Stimulated activated CD4-positive, alpha-beta T cell treated with anti-CD3 and anti-CD28 coated beads, Interleukin-1b, Interleukin-23, amount 100 ng/mL, for 1 hour (primary cell): ENCODE results near the gene CACNA1S.

Source experiments
- DNase-seq, 2 donors: peaks; one replicate each; pipeline ENCODE4 v3.0.0-alpha.2; 2020; ENCODE audit warnings: low read depth in 2 of 2

CACNA1S gene

DNA sequence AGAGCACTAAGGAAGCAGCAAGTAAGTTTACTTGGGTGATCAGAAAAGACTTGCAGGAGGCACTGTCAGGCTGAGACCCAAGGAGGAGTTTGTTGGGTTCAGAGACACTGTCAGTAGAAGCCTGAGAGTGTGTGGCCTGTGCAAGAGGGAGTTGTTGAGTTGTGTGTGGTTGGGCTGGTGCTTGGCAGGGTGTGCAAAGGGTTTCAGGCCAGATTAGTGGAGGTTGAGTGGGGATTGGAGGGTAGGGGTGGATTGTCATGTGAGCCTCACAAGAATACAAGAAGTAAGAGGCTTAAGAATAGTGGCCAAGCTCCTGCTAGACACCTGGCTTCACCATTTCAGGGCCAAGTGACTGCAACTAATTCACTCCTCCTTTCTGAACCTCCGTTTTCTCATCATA lies 79.8 kb downstream of the CACNA1S start:
- DNase-seq = no peak

DNA sequence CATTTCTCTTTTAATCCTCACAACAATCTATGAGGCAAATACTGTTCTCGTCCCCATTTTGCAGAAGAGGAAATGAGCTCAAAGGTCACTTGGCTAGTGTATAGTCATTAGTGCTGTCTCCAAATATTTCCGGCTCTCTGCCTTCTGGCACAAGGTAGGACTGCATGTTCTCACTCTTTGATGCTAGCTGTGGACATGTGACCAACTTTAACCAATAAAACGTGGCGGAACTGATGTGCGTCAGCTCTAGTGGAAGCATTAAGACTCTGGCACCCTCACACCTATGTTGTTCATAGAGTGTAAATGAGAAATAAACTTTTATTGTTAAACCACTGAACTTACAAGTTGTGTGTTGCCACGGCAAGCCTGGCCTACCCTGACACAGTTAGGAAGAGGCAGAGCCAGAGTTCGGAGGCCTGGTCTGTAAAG lies 83.8 kb downstream of the CACNA1S start:
- no peak for DNase-seq

DNA sequence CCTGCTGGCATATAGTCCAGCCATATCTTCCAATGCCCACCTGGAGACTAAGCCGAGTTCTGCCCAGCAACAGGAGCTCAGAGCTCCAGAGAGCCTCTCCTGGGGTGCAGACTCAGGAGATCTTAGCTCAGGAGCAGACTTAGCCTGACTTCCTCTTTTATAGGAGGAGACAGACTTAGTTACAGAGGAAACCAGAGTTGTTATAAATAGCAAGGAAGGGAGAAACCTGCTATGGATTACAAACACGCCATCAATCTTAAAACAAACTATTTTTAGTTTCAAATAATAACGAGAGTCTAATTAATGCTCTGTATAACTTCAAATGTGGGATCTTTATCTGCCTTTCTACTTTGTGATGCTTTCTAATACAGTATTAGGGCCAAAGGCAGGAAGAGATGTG lies 85.4 kb downstream of the CACNA1S start:
- no peak for DNase-seq

DNA sequence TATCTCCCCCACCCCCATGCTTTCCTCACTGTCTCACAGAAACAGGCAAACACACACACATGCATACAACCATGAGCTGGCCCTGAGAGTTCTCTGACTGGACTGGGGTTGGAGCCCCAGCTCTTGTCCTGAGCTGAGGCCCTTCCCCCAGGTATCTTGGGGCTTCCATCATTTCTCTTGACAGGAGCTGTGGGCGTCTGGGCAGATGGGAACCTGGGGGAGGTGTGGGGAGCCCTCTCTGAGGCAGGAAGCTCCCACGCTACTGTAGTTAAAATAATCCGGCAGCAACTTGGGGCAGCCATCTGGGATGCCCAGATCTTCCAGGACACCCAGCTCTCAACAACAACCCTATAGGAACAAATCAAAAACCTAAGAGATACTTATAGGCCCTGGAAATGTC lies 86.0 kb downstream of the CACNA1S start:
- no peak for DNase-seq

DNA sequence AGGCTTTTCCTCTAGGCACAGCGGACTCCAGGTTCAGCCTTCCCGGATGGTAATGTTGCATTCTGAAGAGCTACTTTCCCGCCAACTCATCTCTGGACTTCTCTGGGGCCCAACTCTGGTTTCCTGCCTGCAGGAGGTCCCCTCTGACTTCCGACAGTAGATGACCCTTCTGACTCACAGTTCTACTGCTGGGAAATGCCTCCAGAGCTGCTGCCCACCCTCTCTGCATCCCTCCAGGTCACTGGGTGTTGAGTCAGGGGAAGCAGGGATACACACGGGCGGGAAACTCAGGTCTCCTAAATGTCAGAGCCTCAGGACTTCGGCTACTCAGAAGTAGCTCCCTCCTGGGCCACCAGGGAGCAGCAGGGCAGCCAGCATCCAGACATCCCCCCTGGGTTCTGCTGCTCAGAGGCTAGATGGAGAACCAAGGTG lies 86.6 kb downstream of the CACNA1S start:
- no peak for DNase-seq

DNA sequence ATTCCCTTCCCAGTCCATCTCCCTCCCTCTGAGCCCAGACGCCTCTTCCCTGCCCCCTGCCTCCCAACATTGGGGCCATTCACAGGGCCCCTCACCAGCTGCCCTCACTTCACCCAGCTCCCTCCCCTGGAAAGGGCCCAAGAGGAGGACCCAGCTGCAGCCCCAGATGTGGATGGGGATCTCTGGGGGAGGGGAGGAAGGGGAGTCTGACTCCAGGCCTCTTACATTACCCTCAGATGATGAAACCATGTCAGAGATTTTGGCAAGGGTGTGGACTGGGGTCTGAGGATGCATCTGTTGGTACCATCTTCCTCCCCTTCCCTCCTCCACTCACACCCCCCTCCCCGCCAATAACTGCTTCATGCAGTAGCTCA lies 87.6 kb downstream of the CACNA1S start:
- no peak for DNase-seq

GRCh38 chr1:201023920-201024624 lies 88.2 kb downstream of the CACNA1S start:
- no peak for DNase-seq

DNA sequence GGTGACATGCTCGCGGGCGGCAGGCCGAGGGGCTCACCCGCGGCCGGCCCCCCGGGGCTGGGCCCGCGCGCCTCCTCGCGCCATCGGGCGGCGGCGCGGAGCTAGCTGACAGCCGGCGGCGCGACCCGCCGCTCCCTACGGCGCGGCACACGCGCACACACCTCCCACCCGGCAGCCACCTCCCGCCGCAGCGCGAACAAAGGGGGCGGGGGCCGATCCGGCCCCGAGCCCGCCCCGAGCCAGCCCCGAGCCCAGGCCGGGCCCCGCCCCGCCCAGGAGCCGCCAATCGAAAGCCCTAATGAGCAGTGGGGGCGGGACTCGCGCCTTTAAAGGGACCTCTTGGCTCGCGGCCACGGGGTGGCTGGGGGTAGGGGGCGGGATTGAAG lies 88.7 kb downstream of the CACNA1S start, which contains the start of gene KIF21B:
KIF21B (minus strand) TSS at position 198 of the 386 bp plus-strand sequence. CDS start 331 bp downstream, outside the sequence.
- DNase-seq = peak; percentile 74 to 82

DNA sequence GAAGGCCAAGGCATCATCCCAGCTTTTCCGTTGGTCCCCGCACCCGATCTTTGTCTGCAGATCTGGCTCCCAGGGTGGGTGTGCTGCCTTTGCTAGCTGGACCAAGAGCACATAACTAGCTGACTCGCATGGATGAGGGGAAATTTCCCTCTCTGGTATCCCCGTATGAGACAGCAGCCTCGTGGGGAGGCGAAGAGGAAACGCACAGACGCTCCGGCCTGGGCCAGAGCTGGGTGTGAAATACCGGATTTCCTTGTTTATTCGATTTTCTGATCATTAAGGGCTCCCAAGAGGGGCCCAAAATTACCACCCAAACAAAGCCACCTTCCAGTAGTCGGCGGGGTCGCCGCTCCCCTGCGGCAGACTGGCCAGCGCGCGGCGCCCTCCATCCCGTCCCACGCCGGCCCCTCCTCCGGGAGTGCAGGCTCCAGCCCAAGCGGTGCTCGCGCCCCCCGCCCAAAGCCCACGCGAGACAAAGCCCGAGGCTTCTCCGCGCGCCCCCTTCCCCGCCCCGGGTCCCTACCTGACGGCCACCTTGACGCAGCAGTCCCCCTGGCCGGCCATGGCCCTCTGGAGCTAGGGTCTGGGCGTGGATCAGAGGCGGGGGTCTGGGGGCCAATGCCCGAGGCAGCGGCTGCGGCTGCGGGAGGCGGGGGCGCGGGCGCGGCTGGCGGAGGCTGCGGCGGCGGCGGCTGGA lies 89.3 kb downstream of the CACNA1S start:
- DNase-seq = no peak

- DNase-seq = no peak
These were observed 89.8 kb downstream of the CACNA1S start for GRCh38 chr1:201022493-201022819.

DNA sequence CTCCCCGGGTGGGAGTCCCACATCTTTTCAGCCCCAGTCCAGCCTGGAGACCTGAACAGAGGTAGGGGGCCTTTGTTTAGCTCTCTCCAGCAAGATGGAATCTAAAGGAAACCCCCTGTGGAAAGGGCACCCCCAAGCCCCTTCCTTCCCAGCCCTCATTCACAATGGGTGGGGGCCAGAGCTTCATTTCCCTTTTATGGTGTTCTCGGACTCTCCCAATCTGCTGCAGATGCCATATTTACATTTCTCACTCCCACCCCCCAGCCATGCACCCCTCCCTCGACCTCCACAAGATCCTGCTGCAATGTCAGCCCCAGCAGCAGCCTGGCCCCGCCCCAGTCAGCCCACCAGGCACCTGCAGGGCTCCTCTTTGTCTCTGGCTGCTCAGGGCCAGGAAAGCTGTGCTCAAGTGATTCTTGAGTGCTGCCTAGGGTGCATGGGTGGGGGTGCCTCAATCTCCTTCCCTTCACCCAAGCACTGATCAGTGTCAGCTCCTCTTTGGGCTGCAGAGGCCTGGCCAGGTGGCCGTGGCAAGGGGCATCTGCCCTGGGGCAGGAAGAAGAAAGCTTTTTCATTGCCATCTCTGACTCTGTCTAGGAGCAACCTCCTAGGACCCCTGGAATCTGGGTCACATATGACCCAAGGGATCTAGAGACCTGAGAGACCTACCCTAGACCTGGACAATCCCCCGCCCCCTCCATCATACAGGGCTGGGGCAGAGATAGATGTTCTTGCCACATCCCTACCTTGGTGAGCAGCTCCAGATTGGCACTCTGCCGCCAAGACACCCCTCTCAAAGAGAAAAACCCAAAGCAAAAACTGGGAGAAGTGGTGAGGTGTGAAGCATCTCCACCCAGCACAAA lies 90.4 kb downstream of the CACNA1S start:
- no peak for DNase-seq

GRCh38 chr1:201020721-201021629 lies 91.3 kb downstream of the CACNA1S start:
- DNase-seq = no peak

GRCh38 chr1:201020040-201020591 lies 92.1 kb downstream of the CACNA1S start:
- DNase-seq = no peak

DNA sequence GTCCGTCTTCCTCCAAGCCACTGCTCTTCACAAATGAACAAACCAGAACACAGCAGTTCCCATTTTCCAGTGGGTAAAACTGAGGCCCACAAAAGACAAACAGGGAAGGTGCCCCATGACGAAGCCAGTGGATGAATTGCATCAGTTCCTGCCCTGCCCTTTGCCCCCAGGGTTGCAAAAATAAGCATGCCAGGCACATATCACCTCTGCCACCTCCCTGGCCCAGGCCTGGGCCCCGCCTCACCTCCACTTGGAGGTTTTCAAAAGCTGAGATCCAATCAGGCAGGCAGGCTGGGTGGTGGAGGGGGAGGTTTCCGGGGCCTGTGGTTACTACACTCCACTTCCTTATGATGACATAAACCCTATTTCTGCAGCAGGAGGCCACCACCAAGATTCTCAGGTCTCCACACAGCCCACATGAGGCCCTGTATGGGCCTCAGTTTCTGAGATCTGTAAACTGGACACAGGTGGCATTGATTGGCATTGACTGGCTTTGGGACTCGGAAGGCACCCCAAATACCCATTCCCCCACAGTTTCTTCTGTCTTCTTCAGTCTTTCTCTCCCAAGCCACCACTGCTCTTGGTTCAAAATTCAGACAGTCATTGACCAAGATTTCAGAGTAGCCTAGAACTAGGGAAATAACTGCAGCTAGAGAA lies 92.8 kb downstream of the CACNA1S start:
- peak; percentile 59 to 71 for DNase-seq

DNA sequence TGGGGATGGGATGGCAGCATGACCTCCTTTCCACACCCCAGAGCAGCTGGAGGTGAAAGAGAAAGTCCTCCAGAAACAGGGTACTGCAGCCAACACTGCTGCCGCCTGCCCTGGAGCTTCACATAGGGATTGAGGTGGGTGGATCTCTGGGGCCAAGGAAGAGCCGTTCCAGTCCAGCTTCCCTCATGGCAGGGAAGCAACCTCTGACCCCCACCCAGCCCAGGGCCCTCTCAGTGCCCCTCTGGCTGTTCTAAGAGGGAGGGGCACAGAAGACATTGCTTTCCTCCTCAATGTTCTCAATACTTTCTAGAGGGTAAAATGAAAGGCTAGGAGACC lies 94.4 kb downstream of the CACNA1S start:
- no peak for DNase-seq

DNA sequence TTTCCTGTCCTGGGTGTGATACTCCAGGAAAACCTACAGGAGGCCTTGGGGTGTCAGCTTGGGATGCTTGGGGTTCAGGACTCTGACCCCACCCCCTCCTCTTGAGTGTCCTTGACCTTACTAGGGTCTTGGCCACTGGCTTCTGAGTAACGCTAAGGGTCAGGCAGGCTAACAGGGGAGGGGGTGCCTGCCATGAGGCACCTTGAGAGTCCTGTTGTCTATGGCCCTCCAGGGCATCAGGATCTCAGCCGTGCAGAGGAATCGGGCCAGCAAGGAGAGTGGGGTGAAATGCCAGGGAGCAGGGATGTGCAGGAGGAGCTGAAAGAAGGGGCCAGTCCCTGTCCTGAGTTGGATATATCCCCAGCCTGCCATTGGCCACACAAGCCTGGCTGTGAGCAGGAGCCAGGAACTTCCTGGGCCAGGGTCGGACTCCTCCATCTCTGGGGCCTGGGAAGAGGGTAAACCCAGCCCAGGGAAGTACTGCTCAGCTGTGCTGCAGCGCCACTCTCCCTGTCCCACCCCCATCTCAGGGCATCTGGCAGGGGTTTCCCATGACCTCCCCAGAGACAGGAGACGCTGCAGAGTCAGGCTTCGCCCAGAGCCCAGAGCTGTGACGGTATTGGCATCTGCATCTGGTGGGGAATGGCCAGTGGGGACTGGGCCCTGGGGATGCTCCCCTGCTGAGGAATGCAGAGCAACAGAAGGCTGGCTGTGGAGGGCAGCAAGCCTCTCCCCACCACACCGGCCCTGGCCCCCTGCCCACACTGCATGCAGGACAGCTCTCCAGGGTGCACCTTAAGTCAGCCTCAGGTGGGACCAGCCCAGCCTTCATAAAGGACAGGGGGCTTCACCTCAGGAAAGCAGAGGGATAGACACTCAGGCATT lies 95.0 kb downstream of the CACNA1S start:
- no peak for DNase-seq

GRCh38 chr1:201016211-201016651 lies 96.0 kb downstream of the CACNA1S start:
- DNase-seq = no peak

DNA sequence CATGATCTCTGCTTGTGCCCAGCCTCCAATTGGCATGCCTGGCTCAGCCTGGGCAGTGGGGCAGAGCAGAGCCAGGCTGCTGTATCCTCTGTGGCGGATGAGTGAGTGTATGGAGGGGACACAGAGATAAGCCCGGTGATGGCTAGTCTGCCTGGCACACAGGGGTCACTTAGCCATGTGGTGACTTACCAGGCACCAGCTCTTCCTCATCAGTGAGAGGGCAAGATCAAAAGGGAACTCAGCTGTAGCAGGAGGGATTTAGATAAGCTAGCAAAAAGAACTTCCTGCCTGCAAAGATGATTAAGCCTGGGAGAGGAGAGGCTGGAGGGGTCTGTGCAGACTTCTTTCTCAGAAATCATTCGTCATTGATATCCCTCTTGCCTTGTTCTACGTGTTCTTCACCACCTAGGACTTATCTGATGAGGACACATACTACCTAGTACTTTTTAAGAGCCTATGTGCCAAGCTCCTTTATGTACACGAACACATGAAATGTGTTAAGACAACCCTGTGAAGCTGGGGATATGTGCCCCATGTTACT lies 96.6 kb downstream of the CACNA1S start:
- no peak for DNase-seq

GRCh38 chr1:201014816-201015200 lies 97.4 kb downstream of the CACNA1S start:
- no peak for DNase-seq
